Hepatocyte (in vitro differentiated cells): Measurements from ENCODE around the gene KDM4C. TPM values are rescaled to one million over a fixed set of nuclear protein-coding genes. Genes with fewer than 3 reads are reported as not detected.

Experiments
- DNase-seq: peaks from one replicate; pipeline ENCODE4 v3.0.0-alpha.2; 2016; ENCODE audit warnings: low spot score
- H2AFZ ChIP-seq: fragments of 200-600 bp; sonication (generic); 2 replicates; pipeline ENCODE4 v1.6.0; 2016; ENCODE audit warnings: antibody characterized with exemption, mild to moderate bottlenecking
- H3K27ac ChIP-seq: fragments of 200-600 bp; sonication (generic); 2 replicates; pipeline ENCODE4 v1.5.1; 2016; ENCODE audit warnings: mild to moderate bottlenecking
- H3K27me3 ChIP-seq: fragments of 200-600 bp; sonication (generic); 2 replicates; pipeline ENCODE4 v1.6.1; 2016
- H3K36me3 ChIP-seq: fragments of 200-600 bp; sonication (generic); replicated peaks from 2 replicates; pipeline ENCODE4 v1.5.1; 2016; ENCODE audit warnings: low read depth; ENCODE audit not compliant: insufficient read depth
- H3K4me1 ChIP-seq: fragments of 200-600 bp; sonication (generic); 2 replicates; pipeline ENCODE4 v1.5.1; 2016; ENCODE audit warnings: mild to moderate bottlenecking, moderate library complexity; ENCODE audit not compliant: insufficient read depth
- H3K4me2 ChIP-seq: fragments of 200-600 bp; sonication (generic); 2 replicates; pipeline ENCODE4 v1.6.0; 2016
- H3K4me3 ChIP-seq: fragments of 200-600 bp; sonication (generic); 2 replicates; pipeline ENCODE4 v1.5.1; 2016; ENCODE audit warnings: mild to moderate bottlenecking
- H3K79me2 ChIP-seq: fragments of 200-600 bp; sonication (generic); 2 replicates; pipeline ENCODE4 v1.6.0; 2017; ENCODE audit warnings: mild to moderate bottlenecking
- H3K9me2 ChIP-seq: fragments of 200-600 bp; sonication (generic); replicated peaks from 2 replicates; pipeline ENCODE4 v1.6.0; 2017; ENCODE audit warnings: mild to moderate bottlenecking; ENCODE audit not compliant: insufficient read depth
- H3K9me3 ChIP-seq: fragments of 200-600 bp; sonication (generic); 2 replicates; pipeline ENCODE4 v1.5.1; 2016; ENCODE audit warnings: low read depth, mild to moderate bottlenecking
- H4K20me1 ChIP-seq: fragments of 200-600 bp; sonication (generic); 2 replicates; pipeline ENCODE4 v1.6.0; 2016; ENCODE audit warnings: mild to moderate bottlenecking; ENCODE audit not compliant: insufficient read depth, poor library complexity, severe bottlenecking
- CTCF ChIP-seq: fragments of 200-600 bp; sonication (generic); IDR thresholded peaks from 2 replicates; pipeline ENCODE4 v1.5.1; 2016; ENCODE audit warnings: antibody characterized with exemption, mild to moderate bottlenecking; ENCODE audit not compliant: poor library complexity
- EZH2 ChIP-seq: fragments of 200-600 bp; sonication (generic); IDR thresholded peaks from 2 replicates; pipeline ENCODE4 v1.6.1; 2016; ENCODE audit warnings: antibody characterized with exemption, mild to moderate bottlenecking, borderline replicate concordance
- EZH2phosphoT487 ChIP-seq: fragments of 200-600 bp; sonication (generic); IDR thresholded peaks from one replicate; pipeline ENCODE4 v1.6.1; 2018; ENCODE audit warnings: antibody characterized with exemption, mild to moderate bottlenecking, low read depth, moderate library complexity; ENCODE audit not compliant: unreplicated experiment, severe bottlenecking
- WGBS: methylation state at CpG from one replicate; pipeline ENCODE4 v1.1.6; 2016; ENCODE audit warnings: low lambda C conversion rate; ENCODE audit errors: missing lambda C conversion rate; 5-methylcytosine and 5-hydroxymethylcytosine counted together
- polyA plus RNA-seq: library from polyadenylated mRNA; unstranded; fragments of >200 nt; fragmentation: Nextera tagmentation; extraction: Ambion mirVana; gene quantifications from 2 replicates; pipeline ENCODE4 v1.2.1, GENCODE V29; 2016
- total RNA-seq: library from RNA; depleted of rRNA; stranded (reverse); fragments of >200 nt; gene quantifications from 2 replicates; pipeline ENCODE4 v1.2.3, GENCODE V29; 2014

KDM4C gene
- total and polyA plus RNA-seq, 2 experiments from 2014 or later, result 16.1 to 28.7 TPM

- Histone ChIP-seq H3K9me3 (no peaks in the 10 kb centered on the region), H3K27me3 (no peaks in the 10 kb centered on the region), H3K4me2 (no peak overlapping the region), H3K9me2 (no peaks in the 10 kb centered on the region), H4K20me1 (no peaks in the 10 kb centered on the region), H3K4me1 (no peaks in the 10 kb centered on the region), H3K79me2 (no peaks in the 10 kb centered on the region), H3K36me3 (no peaks in the 10 kb centered on the region), H3K27ac (no peak overlapping the region), H3K4me3 (no peak overlapping the region), H2AFZ (no peak overlapping the region)
- TF ChIP-seq CTCF, result no peak
- TF ChIP-seq EZH2, result no peak
- TF ChIP-seq EZH2phosphoT487, result no peak
- whole genome bisulfite sequencing, result 83% methylated on average over 5 of the region's 5 CpGs
- no peak for DNase-seq
Observed at GRCh38 chr9:6884101-6884500, 126.3 kb downstream of the KDM4C start.

GRCh38 chr9:6884990-6885389 lies 127.2 kb downstream of the KDM4C start:
- no peak for DNase-seq
- no peaks in the 10 kb centered on the region for H4K20me1 ChIP-seq
- no peak overlapping the region for H2AFZ ChIP-seq
- H3K9me3 ChIP-seq, result no peaks in the 10 kb centered on the region
- no peaks in the 10 kb centered on the region for H3K36me3 ChIP-seq
- H3K4me1 ChIP-seq, result no peaks in the 10 kb centered on the region
- no peaks in the 10 kb centered on the region for H3K9me2 ChIP-seq
- 95% methylated on average over 2 of the region's 2 CpGs for WGBS
- H3K27me3 ChIP-seq, result no peaks in the 10 kb centered on the region
- no peak overlapping the region for H3K4me3 ChIP-seq
- no peak overlapping the region for H3K27ac ChIP-seq
- no peak for TF ChIP-seq EZH2
- TF ChIP-seq EZH2phosphoT487, result no peak
- TF ChIP-seq CTCF, result no peak
- H3K4me2 ChIP-seq, result no peak overlapping the region
- H3K79me2 ChIP-seq, result no peaks in the 10 kb centered on the region

GRCh38 chr9:6887051-6887450 lies 129.3 kb downstream of the KDM4C start:
- H3K27ac ChIP-seq, result no peak overlapping the region
- no peak for DNase-seq
- H3K4me3 ChIP-seq, result no peak overlapping the region
- H2AFZ ChIP-seq, result no peak overlapping the region
- 84% methylated on average over 2 of the region's 2 CpGs for WGBS
- no peaks in the 10 kb centered on the region for H3K27me3 ChIP-seq
- H4K20me1 ChIP-seq, result no peaks in the 10 kb centered on the region
- H3K4me1 ChIP-seq, result no peaks in the 10 kb centered on the region
- no peaks in the 10 kb centered on the region for H3K9me3 ChIP-seq
- H3K79me2 ChIP-seq, result no peaks in the 10 kb centered on the region
- no peaks in the 10 kb centered on the region for H3K9me2 ChIP-seq
- no peaks in the 10 kb centered on the region for H3K36me3 ChIP-seq
- no peak overlapping the region for H3K4me2 ChIP-seq
- TF ChIP-seq EZH2 (no peak), CTCF (no peak), EZH2phosphoT487 (no peak)

GRCh38 chr9:6889868-6890267 lies 132.1 kb downstream of the KDM4C start:
- no peak overlapping the region for H3K27ac ChIP-seq
- H3K36me3 ChIP-seq, result no peaks in the 10 kb centered on the region
- no peak overlapping the region for H3K4me3 ChIP-seq
- no peak for DNase-seq
- H3K4me2 ChIP-seq, result no peak overlapping the region
- H3K79me2 ChIP-seq, result no peaks in the 10 kb centered on the region
- no peaks in the 10 kb centered on the region for H3K9me2 ChIP-seq
- H2AFZ ChIP-seq, result no peak overlapping the region
- no peaks in the 10 kb centered on the region for H3K4me1 ChIP-seq
- no peaks in the 10 kb centered on the region for H4K20me1 ChIP-seq
- 98% methylated on average over 5 of the region's 5 CpGs for WGBS
- no peak for TF ChIP-seq EZH2
- TF ChIP-seq CTCF, result no peak
- no peak for TF ChIP-seq EZH2phosphoT487
- no peaks in the 10 kb centered on the region for H3K9me3 ChIP-seq
- H3K27me3 ChIP-seq, result no peaks in the 10 kb centered on the region
